Raji (cell line): ENCODE data around the gene NHS.

ENCODE experiments used
- POLR2A ChIP-seq: IDR thresholded peaks from 2 replicates; pipeline ENCODE4 v1.6.1; 2011; ENCODE audit warnings: low read depth, low read length, control low read depth; ENCODE audit not compliant: insufficient read depth

Gene NHS

GRCh38 chrX:17459008-17459611, 84.1 kb downstream of the NHS start:
- no peak for TF ChIP-seq POLR2A

GRCh38 chrX:17459661-17460060, 84.7 kb downstream of the NHS start:
- no peak for TF ChIP-seq POLR2A

GRCh38 chrX:17462881-17463280, 87.9 kb downstream of the NHS start:
- no peak for TF ChIP-seq POLR2A

GRCh38 chrX:17464194-17464593, 89.2 kb downstream of the NHS start:
- TF ChIP-seq POLR2A, result no peak

DNA sequence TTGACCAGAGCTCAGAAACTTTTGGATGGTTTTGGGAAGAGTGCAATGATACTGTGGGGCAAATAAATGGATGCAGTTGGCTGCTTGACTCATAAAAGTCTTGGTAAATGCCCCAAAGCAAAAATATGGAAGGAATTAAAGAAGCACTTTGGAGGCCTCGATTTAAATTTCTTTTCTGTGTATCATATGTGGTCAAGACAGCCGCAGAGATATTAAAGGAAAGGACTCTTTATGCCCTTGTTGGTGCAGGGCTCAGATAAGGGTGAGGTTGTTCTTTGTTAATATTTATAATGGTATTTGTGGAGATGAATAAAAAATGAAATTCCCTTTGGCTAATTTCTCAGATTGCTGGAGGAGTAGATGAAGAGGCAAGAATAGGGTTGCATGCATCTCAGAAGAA, 90.2 kb downstream of the NHS start:
- no peak for TF ChIP-seq POLR2A

- TF ChIP-seq POLR2A, result no peak
Observed at GRCh38 chrX:17465802-17466201, 90.8 kb downstream of the NHS start.

- TF ChIP-seq POLR2A, result no peak
Observed at GRCh38 chrX:17470136-17470535, 95.1 kb downstream of the NHS start.

DNA sequence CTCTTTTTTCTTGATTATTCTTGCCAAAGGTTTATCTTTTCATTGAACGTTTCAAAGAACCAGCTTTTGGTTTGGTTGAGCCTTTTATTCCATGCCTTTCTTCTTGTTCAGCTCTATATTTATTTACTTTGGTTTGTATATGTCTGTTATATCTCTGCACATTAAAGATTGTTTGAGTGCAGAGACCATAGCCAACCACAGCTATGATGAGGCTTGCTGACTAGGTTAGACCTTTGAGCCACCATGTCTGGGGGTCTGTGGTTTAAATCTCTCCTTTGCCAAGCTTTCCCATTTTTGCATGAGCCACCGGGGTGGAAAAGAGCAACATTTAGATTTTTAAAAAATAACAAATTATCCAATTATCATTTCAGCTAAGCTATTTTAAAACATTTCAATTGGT, 96.1 kb downstream of the NHS start:
- TF ChIP-seq POLR2A, result no peak

DNA sequence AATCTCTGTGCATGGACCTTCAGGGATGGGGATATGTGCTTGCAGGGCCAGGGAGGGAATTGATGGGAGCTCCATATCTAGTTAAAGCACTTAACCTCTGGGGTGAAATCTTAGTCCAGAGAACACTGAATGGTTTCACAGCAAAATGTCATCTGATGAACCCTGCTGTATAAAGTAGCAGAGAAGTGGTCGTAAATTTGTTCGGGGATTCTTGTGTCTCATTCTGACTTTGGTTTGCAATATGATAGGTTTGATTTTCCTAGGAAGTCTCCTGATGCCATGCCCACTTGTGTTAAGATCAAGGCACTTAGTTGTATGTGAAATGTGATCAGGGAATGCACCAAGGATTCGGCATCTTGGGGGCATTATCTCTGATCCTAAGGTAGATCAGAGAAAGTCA, 96.9 kb downstream of the NHS start:
- TF ChIP-seq POLR2A, result no peak

DNA sequence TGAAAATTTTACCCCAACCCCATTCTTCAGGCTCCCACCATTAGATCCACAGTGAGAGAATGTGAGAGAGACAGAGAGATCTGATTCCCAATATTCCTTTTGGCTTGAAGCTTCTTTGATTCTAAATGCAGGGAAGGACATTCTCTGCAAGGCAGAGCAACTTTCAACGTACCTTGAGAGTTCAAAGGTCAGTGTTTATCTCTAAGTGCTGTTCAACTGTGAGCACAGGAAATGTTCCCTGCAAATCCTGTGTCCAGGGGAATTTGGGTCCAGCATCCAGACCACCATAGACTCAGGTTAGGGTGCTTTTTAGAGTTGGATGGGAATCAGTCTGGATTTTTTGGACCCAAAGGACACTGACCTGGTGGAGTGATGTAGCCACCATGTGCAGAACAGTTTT, 97.4 kb downstream of the NHS start:
- TF ChIP-seq POLR2A, result no peak

DNA sequence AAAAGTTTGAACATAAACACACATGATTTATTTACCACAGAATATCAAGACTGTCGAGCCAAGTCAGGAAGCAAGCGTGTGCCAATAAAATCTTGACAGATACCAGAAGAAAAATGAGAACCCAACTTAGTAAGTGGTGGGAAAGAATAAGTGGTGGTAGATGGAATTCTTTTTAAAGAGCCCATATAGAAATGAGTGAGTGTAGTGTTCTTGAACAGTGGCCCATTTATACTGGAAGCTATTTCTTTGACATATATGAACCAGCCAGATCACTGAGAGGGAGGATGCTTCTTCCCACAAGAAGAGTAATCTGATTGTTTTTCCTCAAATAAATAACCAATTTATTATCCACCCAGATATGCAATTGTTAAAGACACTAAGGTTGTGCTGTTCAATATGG, 98.0 kb downstream of the NHS start:
- TF ChIP-seq POLR2A, result no peak

GRCh38 chrX:17474892-17475291, 99.9 kb downstream of the NHS start:
- no peak for TF ChIP-seq POLR2A

- no peak for TF ChIP-seq POLR2A
Observed at GRCh38 chrX:17475449-17476217, 100.6 kb downstream of the NHS start.

DNA sequence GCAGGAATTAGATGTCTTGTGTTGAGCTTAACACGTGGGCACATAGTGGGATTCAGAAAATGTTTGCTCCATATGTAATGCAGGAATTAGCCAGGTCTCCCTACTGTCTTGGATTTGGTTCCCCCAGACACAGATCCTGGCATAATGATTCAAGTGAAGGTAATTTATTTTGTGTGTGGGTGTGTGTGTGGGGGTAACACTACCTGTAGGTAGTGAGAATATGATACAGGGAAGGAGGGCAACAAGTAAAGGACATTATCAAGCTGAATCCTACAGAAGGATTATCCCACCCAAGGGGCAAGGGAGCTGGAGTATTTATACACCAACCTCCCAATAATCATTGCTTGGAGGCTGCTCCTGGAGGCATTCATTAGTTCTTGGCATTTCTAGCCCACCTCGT, 101.4 kb downstream of the NHS start:
- TF ChIP-seq POLR2A, result no peak

DNA sequence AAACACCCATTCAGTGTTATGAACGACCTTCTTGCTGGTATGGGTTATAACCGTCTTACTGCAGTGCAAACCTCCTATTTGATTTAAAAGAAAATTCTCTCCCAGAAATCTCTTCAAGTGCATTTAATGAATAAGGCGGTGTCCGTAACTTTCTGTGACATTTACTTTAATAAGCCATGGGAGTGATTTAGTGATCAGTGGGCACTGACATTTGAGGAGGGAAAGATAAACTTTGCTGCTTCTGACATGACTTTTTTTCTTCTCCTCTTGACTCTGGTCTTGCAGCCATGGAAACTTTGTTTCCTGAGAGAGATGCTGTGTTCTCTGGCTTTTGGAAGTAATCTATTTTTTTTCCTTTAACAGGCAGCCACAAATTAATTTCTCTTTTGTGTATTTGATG, 106.1 kb downstream of the NHS start:
- TF ChIP-seq POLR2A, result no peak

DNA sequence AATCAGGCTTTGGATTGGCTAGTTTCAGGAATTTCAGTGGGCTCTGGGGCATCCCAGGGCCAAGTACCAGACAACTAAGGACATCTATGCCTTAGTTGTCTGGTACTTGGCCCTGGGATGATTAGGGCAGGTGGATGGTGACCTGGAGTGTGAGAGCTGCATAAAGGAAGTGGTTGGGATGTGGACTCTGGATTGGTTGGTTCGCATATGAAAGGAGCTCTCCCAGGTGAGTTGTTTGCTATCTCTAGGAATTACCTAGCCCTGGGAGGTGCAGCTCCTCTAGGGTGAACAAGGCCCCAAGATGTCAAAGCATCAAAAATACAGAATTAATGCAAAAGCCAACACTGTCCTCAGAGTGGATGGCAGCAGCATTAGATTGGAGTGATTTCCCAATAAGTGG, 109.6 kb downstream of the NHS start:
- no peak for TF ChIP-seq POLR2A

GRCh38 chrX:17485391-17485790, 110.4 kb downstream of the NHS start:
- no peak for TF ChIP-seq POLR2A
